KOPT-K1 (cell line): Measurements from ENCODE around the gene PROSER3.
"Not testable (repeated sequence)": the region's sequence is repeated elsewhere in the genome, so short reads cannot be mapped to it uniquely, and the experiment has no call there.

Experiments
- H3K27ac ChIP-seq: fragments of 200-600 bp; sonication (generic); 2 replicates; pipeline ENCODE4 v1.5.1; 2016; ENCODE audit warnings: antibody characterized with exemption, mild to moderate bottlenecking, low read depth, low read length; ENCODE audit not compliant: poor library complexity, severe bottlenecking
- H3K36me3 ChIP-seq: fragments of 200-600 bp; sonication (generic); 2 replicates; pipeline ENCODE4 v1.5.1; 2017; ENCODE audit warnings: antibody characterized with exemption, mild to moderate bottlenecking, low read length, moderate library complexity; ENCODE audit not compliant: insufficient read depth
- H3K9me3 ChIP-seq: fragments of 200-600 bp; sonication (generic); 2 replicates; pipeline ENCODE4 v1.5.1; 2017; ENCODE audit warnings: antibody characterized with exemption, low read length, mild to moderate bottlenecking; ENCODE audit not compliant: insufficient read depth, poor library complexity, severe bottlenecking

Gene PROSER3

DNA sequence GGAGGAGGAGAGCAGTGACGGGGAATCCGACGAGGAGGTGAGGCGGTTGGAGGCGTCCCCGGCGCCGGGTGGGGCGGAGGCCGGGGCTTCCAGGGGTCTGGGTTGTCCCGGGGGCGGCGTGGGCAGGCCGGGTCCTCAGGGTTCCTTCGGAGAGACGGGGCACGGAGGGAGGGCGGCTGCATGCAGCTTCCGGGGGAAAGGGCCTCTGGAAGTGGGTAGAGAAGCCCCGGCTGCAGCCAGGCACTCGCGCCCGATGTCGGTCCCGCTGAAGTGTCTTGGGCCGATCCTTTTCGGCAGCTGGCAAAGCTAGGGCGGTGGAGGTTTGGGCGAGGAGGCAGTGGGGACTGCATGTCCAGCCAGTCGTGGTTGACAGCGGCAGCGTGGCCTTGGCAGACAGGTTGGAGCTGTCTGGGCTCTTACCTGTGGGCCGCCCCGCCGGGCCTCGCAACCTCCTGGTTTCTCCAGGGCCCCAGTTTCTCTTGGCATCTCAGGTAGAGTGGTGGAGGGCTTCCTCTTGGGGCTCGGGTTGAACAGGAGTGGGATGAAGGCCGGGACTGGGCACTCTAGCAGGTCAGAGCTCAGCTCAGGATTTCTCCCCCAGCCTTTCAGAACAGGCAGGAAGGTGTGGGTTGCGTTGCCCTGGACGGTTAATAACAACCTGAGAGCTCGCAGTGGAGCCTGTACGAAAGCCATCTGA, 39.5 kb upstream of the PROSER3 start:
- H3K9me3 ChIP-seq, result no peaks in the 10 kb centered on the region
- peak overlapping the region; percentile 79 for H3K27ac ChIP-seq
- H3K36me3 ChIP-seq, result peaks cover 42% of the 10 kb centered on the region

DNA sequence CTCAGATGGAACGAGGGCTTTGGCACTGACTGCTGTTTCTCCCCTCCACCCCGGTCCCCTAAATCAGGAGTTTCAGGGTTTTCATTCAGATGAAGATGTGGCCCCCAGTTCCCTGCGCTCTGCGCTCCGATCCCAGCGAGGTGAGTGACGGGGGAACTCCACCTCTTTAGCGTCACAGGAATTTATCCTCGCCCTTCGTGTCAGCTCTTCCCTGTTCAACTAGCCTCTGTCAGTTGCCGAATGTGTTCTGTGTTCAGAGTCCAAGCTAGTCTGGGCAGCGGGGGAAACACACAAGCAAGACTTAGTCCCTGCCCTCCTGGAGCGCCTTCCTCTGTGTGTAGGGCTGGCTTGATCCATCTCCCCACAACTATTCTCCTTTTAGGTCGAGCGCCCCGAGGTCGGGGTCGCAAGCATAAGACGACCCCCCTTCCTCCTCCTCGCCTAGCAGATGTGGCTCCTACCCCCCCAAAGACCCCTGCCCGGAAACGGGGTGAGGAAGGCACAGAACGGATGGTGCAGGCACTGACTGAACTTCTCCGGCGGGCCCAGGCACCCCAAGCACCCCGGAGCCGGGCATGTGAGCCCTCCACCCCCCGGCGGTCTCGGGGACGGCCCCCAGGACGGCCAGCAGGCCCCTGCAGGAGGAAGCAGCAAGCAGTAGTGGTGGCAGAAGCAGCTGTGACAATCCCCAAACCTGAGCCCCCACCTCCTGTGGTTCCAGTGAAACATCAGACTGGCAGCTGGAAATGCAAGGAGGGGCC, 38.4 kb upstream of the PROSER3 start:
- no peak overlapping the region for H3K27ac ChIP-seq
- H3K9me3 ChIP-seq, result no peaks in the 10 kb centered on the region
- peaks cover 53% of the 10 kb centered on the region for H3K36me3 ChIP-seq

- peaks cover 59% of the 10 kb centered on the region for H3K36me3 ChIP-seq
- H3K9me3 ChIP-seq, result no peaks in the 10 kb centered on the region
- H3K27ac ChIP-seq, result no peak overlapping the region
Measured at GRCh38 chr19:35720163-35720524, 37.8 kb upstream of the PROSER3 start.

DNA sequence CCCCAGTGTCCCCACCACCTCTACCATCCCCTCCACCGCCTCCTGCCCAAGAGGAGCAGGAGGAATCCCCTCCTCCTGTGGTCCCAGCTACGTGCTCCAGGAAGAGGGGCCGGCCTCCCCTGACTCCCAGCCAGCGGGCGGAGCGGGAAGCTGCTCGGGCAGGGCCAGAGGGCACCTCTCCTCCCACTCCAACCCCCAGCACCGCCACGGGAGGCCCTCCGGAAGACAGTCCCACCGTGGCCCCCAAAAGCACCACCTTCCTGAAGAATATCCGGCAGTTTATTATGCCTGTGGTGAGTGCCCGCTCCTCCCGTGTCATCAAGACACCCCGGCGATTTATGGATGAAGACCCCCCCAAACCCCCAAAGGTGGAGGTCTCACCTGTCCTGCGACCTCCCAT, 37.3 kb upstream of the PROSER3 start:
- no peaks in the 10 kb centered on the region for H3K9me3 ChIP-seq
- no peak overlapping the region for H3K27ac ChIP-seq
- peaks cover 64% of the 10 kb centered on the region for H3K36me3 ChIP-seq

DNA sequence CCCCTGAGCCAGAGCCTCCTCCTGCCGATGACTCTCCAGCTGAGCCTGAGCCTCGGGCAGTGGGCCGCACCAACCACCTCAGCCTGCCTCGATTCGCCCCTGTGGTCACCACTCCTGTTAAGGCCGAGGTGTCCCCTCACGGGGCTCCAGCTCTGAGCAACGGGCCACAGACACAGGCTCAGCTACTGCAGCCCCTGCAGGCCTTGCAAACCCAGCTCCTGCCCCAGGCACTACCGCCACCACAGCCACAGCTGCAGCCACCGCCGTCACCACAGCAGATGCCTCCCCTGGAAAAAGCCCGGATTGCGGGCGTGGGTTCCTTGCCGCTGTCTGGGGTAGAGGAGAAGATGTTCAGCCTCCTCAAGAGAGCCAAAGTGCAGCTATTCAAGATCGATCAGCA, 36.6 kb upstream of the PROSER3 start:
- Histone ChIP-seq H3K36me3 (peaks cover 71% of the 10 kb centered on the region), H3K27ac (no peak overlapping the region), H3K9me3 (no peaks in the 10 kb centered on the region)

DNA sequence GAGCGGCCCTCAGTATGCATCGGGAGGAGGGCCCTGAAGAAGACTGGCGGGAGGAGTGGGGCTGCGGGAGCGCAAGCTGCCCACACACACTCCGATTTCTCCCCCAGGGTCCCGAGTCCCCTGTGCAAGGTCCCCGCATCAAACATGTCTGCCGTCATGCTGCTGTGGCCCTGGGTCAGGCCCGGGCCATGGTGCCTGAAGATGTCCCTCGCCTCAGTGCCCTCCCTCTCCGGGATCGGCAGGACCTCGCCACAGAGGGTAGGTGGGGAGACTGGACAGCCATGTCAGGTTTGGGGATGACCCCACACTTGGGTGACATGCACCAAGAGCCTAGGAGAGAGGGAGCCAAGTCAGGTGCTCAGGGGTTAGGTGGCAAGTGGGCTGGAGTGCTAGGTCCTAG, 35.5 kb upstream of the PROSER3 start:
- H3K9me3 ChIP-seq, result no peaks in the 10 kb centered on the region
- H3K27ac ChIP-seq, result no peak overlapping the region
- peaks cover 81% of the 10 kb centered on the region for H3K36me3 ChIP-seq

DNA sequence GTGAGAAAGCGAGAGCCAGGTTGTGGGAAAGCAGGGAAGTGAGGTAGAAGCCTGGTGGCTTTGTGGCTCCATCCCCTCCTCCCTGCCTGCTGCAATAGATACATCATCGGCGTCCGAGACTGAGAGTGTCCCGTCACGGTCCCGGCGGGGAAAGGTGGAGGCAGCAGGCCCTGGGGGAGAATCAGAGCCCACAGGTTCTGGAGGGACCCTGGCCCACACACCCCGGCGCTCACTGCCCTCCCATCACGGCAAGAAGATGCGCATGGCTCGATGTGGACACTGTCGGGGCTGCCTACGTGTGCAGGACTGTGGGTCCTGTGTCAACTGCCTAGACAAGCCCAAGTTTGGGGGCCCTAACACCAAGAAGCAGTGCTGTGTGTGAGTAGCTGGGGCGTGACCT, 35.1 kb upstream of the PROSER3 start:
- H3K9me3 ChIP-seq, result no peaks in the 10 kb centered on the region
- H3K36me3 ChIP-seq, result peaks cover 85% of the 10 kb centered on the region
- H3K27ac ChIP-seq, result no peak overlapping the region

GRCh38 chr19:35723671-35724070, 34.3 kb upstream of the PROSER3 start:
- Histone ChIP-seq H3K9me3 (no peaks in the 10 kb centered on the region), H3K36me3 (peaks cover 93% of the 10 kb centered on the region), H3K27ac (no peak overlapping the region)

DNA sequence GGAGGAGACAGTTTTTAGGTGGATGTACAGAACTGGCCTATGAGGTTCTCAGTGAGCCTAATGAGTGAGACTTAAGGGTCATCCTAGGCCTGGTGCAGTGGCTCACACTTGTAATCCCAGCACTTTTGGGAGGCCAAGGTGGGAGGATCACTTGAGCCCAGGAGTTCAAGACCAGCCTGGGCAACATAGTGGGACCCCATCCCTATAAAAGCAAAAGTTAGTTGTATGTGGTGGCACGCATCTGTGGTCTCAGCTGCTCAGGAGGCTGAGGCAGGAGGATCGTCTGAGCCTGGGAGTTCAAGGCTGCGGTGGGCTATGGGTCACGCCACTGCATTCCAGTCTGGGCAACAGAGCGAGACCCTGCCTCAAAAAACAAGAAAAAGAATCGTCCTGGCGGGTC, 33.8 kb upstream of the PROSER3 start:
- H3K9me3 ChIP-seq, H3K27ac ChIP-seq: not testable (repeated sequence)
- H3K36me3 ChIP-seq, result peaks cover 98% of the 10 kb centered on the region

- Histone ChIP-seq H3K36me3 (peaks cover 99% of the 10 kb centered on the region), H3K27ac (no peak overlapping the region), H3K9me3 (no peaks in the 10 kb centered on the region)
Measured at GRCh38 chr19:35724560-35724959, 33.4 kb upstream of the PROSER3 start.

- Histone ChIP-seq H3K36me3 (peaks cover 99% of the 10 kb centered on the region), H3K9me3 (no peaks in the 10 kb centered on the region), H3K27ac (no peak overlapping the region)
Measured at GRCh38 chr19:35725216-35725861, 32.6 kb upstream of the PROSER3 start.

GRCh38 chr19:35727053-35727955, 30.7 kb upstream of the PROSER3 start:
- Histone ChIP-seq H3K36me3 (peaks cover 99% of the 10 kb centered on the region), H3K27ac (no peak overlapping the region), H3K9me3 (no peaks in the 10 kb centered on the region)

DNA sequence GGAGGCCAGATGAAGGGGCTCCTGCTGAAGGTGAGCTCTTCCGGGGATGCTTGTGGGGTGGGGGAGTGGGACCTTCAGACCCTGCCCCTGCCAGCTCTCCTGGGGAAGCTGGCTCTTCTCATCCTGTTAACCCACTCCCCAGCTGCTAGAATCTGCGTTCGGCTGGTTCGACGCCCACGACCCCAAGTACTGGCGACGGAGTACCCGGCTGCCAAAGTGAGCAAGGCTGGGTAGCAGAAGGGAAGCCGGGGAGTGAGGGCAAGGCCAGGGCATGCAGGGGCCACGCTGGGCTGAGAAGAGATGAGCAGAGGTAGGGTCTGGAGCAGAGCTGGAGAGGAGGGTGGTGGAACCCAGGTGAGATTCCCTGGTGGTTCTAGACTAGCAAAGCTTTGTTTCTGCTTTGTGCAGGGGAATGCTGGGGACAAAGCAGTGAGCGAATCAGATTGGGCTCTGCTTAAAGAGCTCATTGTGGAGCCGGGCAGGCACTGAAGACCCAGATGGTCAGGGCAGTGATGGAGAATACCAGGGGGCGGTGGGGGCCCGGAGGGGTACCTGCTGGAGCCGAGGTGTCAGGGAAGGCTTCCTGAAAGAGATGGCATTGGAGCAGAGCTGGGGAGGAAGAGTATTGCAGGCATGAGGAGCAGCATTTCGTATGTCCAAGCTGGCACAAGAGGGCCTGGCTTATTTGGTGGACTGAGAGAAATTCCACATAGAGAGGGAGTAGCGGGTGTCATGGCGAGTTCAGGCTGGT, 29.8 kb upstream of the PROSER3 start:
- peaks cover 99% of the 10 kb centered on the region for H3K36me3 ChIP-seq
- H3K27ac ChIP-seq, result no peak overlapping the region
- no peaks in the 10 kb centered on the region for H3K9me3 ChIP-seq

- H3K27ac ChIP-seq, result no peak overlapping the region
- peaks cover 99% of the 10 kb centered on the region for H3K36me3 ChIP-seq
- no peaks in the 10 kb centered on the region for H3K9me3 ChIP-seq
Measured at GRCh38 chr19:35729021-35729420, 29.0 kb upstream of the PROSER3 start.
